Body of pancreas (tissue), 4 donors: ENCODE data around the gene NREP.

Experiments
- CTCF ChIP-seq, 7 experiments: fragments of 450-650 bp in 4 of 7; fragments of 200-600 bp in 3 of 7; sonication (generic) in 3 of 7; IDR thresholded peaks; one replicate each; pipeline ENCODE4 v1.5.1; 2016 to 2019; ENCODE audit warnings: antibody characterized with exemption in 7 of 7
- POLR2A ChIP-seq, 3 donors: fragments of 450-650 bp; IDR thresholded peaks; one replicate each; pipeline ENCODE4 v1.6.1; 2016; ENCODE audit warnings: antibody characterized with exemption in 3 of 3, mild to moderate bottlenecking in 2 of 3

- TF ChIP-seq CTCF (IDR thresholded peaks at IDR 0.05) (no peak), POLR2A (IDR thresholded peaks at IDR 0.05) (no peak)
These were observed 43.4 kb upstream of the NREP start for GRCh38 chr5:111800351-111800750.
